ENCODE results near the gene FOXP1. TPM values are rescaled to one million over a fixed set of nuclear protein-coding genes. Genes with fewer than 3 reads are reported as not detected.

Gene FOXP1
- total and polyA plus RNA-seq, 2 donors (not counting 1 experiment from before 2014, with no cell fraction given), result 91.1 to 508 TPM

GRCh38 chr3:71112576-71112975, 471.0 kb downstream of the FOXP1 start:
- H3K9ac ChIP-seq (ENCODE audit: low read length), result no peak overlapping the region
- peaks cover 91% of the 10 kb centered on the region for H3K79me2 ChIP-seq (ENCODE audit: control insufficient read depth, insufficient read depth, low read length)
- no peaks in the 10 kb centered on the region for H3K9me3 ChIP-seq (ENCODE audit: control extremely low read depth in 1 of 3, control insufficient read depth in 2 of 3, insufficient read depth in 1 of 3, low read length in 2 of 3)
- H3K4me2 ChIP-seq (replicated peaks; ENCODE audit: low read depth, low read length, poor library complexity, severe bottlenecking), result no peak overlapping the region
- no peak for ATAC-seq (ENCODE audit: low read depth)
- CTCF ChIA-PET, result no interaction called here
- POLR2A ChIA-PET, result no interaction called here
- H3K27ac ChIP-seq (ENCODE audit: low read length in 2 of 2), result peak overlapping the region in 1 of 2 donors; percentile 21
- Mint-ChIP-seq H3K27me3 (no peaks in the 10 kb centered on the region), H3K27ac (peak overlapping the region; percentile 39), H3K9me3 (ENCODE audit: insufficient read depth) (no peaks in the 10 kb centered on the region), H3K4me1 (peaks cover 69% of the 10 kb centered on the region), H3K4me3 (no peak overlapping the region)
- TF ChIP-seq CTCF (IDR thresholded peaks at IDR 0.05) (no peak), EZH2 (IDR thresholded peaks at IDR 0.05; ENCODE audit: borderline replicate concordance, insufficient read depth, low read depth, low read length, poor library complexity, severe bottlenecking) (no peak)
- H3K36me3 ChIP-seq (replicated peaks in 1 of 2; ENCODE audit: control extremely low read depth in 1 of 2, control insufficient read depth in 1 of 2, extremely low read depth in 1 of 2, insufficient read depth in 2 of 2, low read length in 1 of 2), result peaks cover 3 to 74% of the 10 kb centered on the region in 2 experiments
- 100% methylated on average over 2 of the region's 6 CpGs for WGBS (ENCODE audit: insufficient coverage)
- intact Hi-C loops (cut with micrococcal nuclease), result no loop called here
- no peak for DNase-seq
- no peak overlapping the region for H3K4me3 ChIP-seq (ENCODE audit: control extremely low read depth in 1 of 5, extremely low read depth in 1 of 5, insufficient read depth in 1 of 5, low read depth in 2 of 5, low read length in 4 of 5)
- H2AFZ ChIP-seq (ENCODE audit: insufficient read depth, low read depth, low read length, poor library complexity, severe bottlenecking), result no peak overlapping the region
- H4K20me1 ChIP-seq (ENCODE audit: control insufficient read depth, insufficient read depth, low read length, poor library complexity, severe bottlenecking), result peaks cover 75% of the 10 kb centered on the region
- H3K27me3 ChIP-seq (replicated peaks in 1 of 4; ENCODE audit: control extremely low read depth in 1 of 4, control insufficient read depth in 3 of 4, insufficient read depth in 4 of 4, low read length in 3 of 4), result no peaks in the 10 kb centered on the region
- peaks cover 8 to 14% of the 10 kb centered on the region in 2 donors for H3K4me1 ChIP-seq (ENCODE audit: control insufficient read depth in 2 of 2, insufficient read depth in 2 of 2, low read length in 2 of 2)

GRCh38 chr3:71111784-71112440, 471.6 kb downstream of the FOXP1 start:
- 95% methylated on average over 2 of the region's 6 CpGs for WGBS (ENCODE audit: insufficient coverage)
- POLR2A ChIA-PET, result no interaction called here
- ATAC-seq (ENCODE audit: low read depth), result no peak

More at GRCh38 chr3:71111784-71112440, 471.6 kb downstream of the FOXP1 start:
- Histone ChIP-seq H3K4me2 (replicated peaks; ENCODE audit: low read depth, low read length, poor library complexity, severe bottlenecking) (no peak overlapping the region), H3K4me1 (ENCODE audit: control insufficient read depth in 2 of 2, insufficient read depth in 2 of 2, low read length in 2 of 2) (peaks cover 3 to 8% of the 10 kb centered on the region in 2 donors), H3K36me3 (replicated peaks in 1 of 2; ENCODE audit: control extremely low read depth in 1 of 2, control insufficient read depth in 1 of 2, extremely low read depth in 1 of 2, insufficient read depth in 2 of 2, low read length in 1 of 2) (peaks cover 3 to 73% of the 10 kb centered on the region in 2 experiments), H3K27me3 (replicated peaks in 1 of 4; ENCODE audit: control extremely low read depth in 1 of 4, control insufficient read depth in 3 of 4, insufficient read depth in 4 of 4, low read length in 3 of 4) (no peaks in the 10 kb centered on the region), H3K4me3 (ENCODE audit: control extremely low read depth in 1 of 5, extremely low read depth in 1 of 5, insufficient read depth in 1 of 5, low read depth in 2 of 5, low read length in 4 of 5) (no peak overlapping the region), H4K20me1 (ENCODE audit: control insufficient read depth, insufficient read depth, low read length, poor library complexity, severe bottlenecking) (peaks cover 72% of the 10 kb centered on the region), H3K9ac (ENCODE audit: low read length) (no peak overlapping the region), H3K27ac (ENCODE audit: low read length in 2 of 2) (peak overlapping the region in 1 of 2 donors; percentile 21), H2AFZ (ENCODE audit: insufficient read depth, low read depth, low read length, poor library complexity, severe bottlenecking) (no peak overlapping the region), H3K79me2 (ENCODE audit: control insufficient read depth, insufficient read depth, low read length) (peaks cover 91% of the 10 kb centered on the region), H3K9me3 (ENCODE audit: control extremely low read depth in 1 of 3, control insufficient read depth in 2 of 3, insufficient read depth in 1 of 3, low read length in 2 of 3) (no peaks in the 10 kb centered on the region)
- Mint-ChIP-seq H3K4me1 (peaks cover 68% of the 10 kb centered on the region), H3K9me3 (ENCODE audit: insufficient read depth) (no peaks in the 10 kb centered on the region), H3K4me3 (no peak overlapping the region), H3K27me3 (no peaks in the 10 kb centered on the region), H3K27ac (peak overlapping the region; percentile 39)
- intact Hi-C loops (cut with micrococcal nuclease), result no loop called here
- CTCF ChIA-PET, result no interaction called here
- TF ChIP-seq EZH2 (IDR thresholded peaks at IDR 0.05; ENCODE audit: borderline replicate concordance, insufficient read depth, low read depth, low read length, poor library complexity, severe bottlenecking), result no peak
- no peak for TF ChIP-seq CTCF (IDR thresholded peaks at IDR 0.05)
- DNase-seq, result no peak

Measured in B cell (primary cell).